IPS-NIHi7 (cell line): ENCODE results near the gene TRAPPC11.
"Not testable (repeated sequence)": the region's sequence is repeated elsewhere in the genome, so short reads cannot be mapped to it uniquely, and the experiment has no call there.

Experiments used
- DNase-seq: peaks from one replicate; pipeline ENCODE4 v3.0.0; 2012; ENCODE audit warnings: mixed read lengths; ENCODE audit errors: extremely low spot score

The TRAPPC11 gene

GRCh38 chr4:183721207-183722081 is 62.4 kb downstream of the TRAPPC11 start:
- DNase-seq = peak; percentile 38

- peak; percentile 78 for DNase-seq
Measured at GRCh38 chr4:183722731-183723560, 63.9 kb downstream of the TRAPPC11 start.

- no peak for DNase-seq
Measured at GRCh38 chr4:183723561-183724228, 64.6 kb downstream of the TRAPPC11 start.

GRCh38 chr4:183725585-183725984 is 66.5 kb downstream of the TRAPPC11 start:
- not testable (repeated sequence) for DNase-seq

GRCh38 chr4:183727482-183727881 is 68.4 kb downstream of the TRAPPC11 start:
- DNase-seq = no peak

- DNase-seq = no peak
Measured at GRCh38 chr4:183728223-183729068, 69.4 kb downstream of the TRAPPC11 start.

- no peak for DNase-seq
Measured at GRCh38 chr4:183729069-183729406, 69.9 kb downstream of the TRAPPC11 start.

GRCh38 chr4:183729430-183730328 is 70.6 kb downstream of the TRAPPC11 start:
- DNase-seq = no peak

- no peak for DNase-seq
Measured at GRCh38 chr4:183732296-183732695, 73.2 kb downstream of the TRAPPC11 start.

- DNase-seq = no peak
Measured at GRCh38 chr4:183733181-183733580, 74.1 kb downstream of the TRAPPC11 start.

GRCh38 chr4:183738081-183738673 is 79.1 kb downstream of the TRAPPC11 start:
- no peak for DNase-seq

- DNase-seq = no peak
Measured at GRCh38 chr4:183738961-183739360, 79.9 kb downstream of the TRAPPC11 start.

GRCh38 chr4:183746305-183747229 is 87.5 kb downstream of the TRAPPC11 start:
- DNase-seq = no peak

- DNase-seq = no peak
Measured at GRCh38 chr4:183747380-183747779, 88.3 kb downstream of the TRAPPC11 start.

- no peak for DNase-seq
Measured at GRCh38 chr4:183747931-183748670, 89.0 kb downstream of the TRAPPC11 start.

GRCh38 chr4:183751106-183751505 is 92.0 kb downstream of the TRAPPC11 start:
- no peak for DNase-seq

- no peak for DNase-seq
Measured at GRCh38 chr4:183755596-183755995, 96.5 kb downstream of the TRAPPC11 start.

- DNase-seq = no peak
Measured at GRCh38 chr4:183757060-183757459, 98.0 kb downstream of the TRAPPC11 start.
